Ovary (tissue), 10 donors: ENCODE measurements around the gene DAGLA. TPM values are rescaled to one million over a fixed set of nuclear protein-coding genes. Genes with fewer than 3 reads are reported as not detected.
A peak's percentile ranks its signal among the peaks of the same experiment; 100 is the strongest.

Experiments used
- DNase-seq, 5 donors: peaks; one replicate each; pipeline ENCODE4 v3.0.0-alpha.2; 2019 to 2020
- H3K27ac ChIP-seq, 2 donors: fragments of 200-600 bp; one replicate each; pipeline versions ENCODE4 v1.5.1 to v1.8.0; 2019 to 2022
- H3K27me3 ChIP-seq: fragments of 200-600 bp; one replicate; pipeline ENCODE4 v1.8.0; 2022
- H3K36me3 ChIP-seq: fragments of 200-600 bp; sonication (generic); one replicate; pipeline ENCODE4 v1.5.1; 2019
- H3K4me1 ChIP-seq: one replicate; pipeline ENCODE4 v1.8.1; 2013; ENCODE audit warnings: mild to moderate bottlenecking, moderate library complexity; ENCODE audit not compliant: insufficient read depth
- H3K4me3 ChIP-seq: fragments of 200-600 bp; sonication (generic); one replicate; pipeline ENCODE4 v1.5.1; 2017
- H3K9me3 ChIP-seq, 2 donors: fragments of 200-600 bp in 1 of 2; sonication (generic) in 1 of 2; one replicate each; pipeline versions ENCODE4 v1.5.1 to v1.8.1; 2013 to 2019; ENCODE audit warnings: mild to moderate bottlenecking in 1 of 2, moderate library complexity in 1 of 2
- EP300 ChIP-seq: sonication (generic); formaldehyde crosslinking; IDR thresholded peaks from one replicate; pipeline ENCODE4 v1.6.1; 2017; ENCODE audit warnings: antibody characterized with exemption
- POLR2A ChIP-seq: fragments of 450-650 bp; IDR thresholded peaks from one replicate; pipeline ENCODE4 v1.6.1; 2017; ENCODE audit warnings: antibody characterized with exemption, mild to moderate bottlenecking, moderate library complexity
- WGBS, 3 donors: extraction: QIAGEN DNeasy Blood & Tissue Kit in 1 of 3; methylation state at CpG; one replicate each; pipeline versions ENCODE4 v1.1.5 to v1.1.7; 2013 to 2017; 5-methylcytosine and 5-hydroxymethylcytosine counted together
- intact Hi-C, 4 donors: fragments of 100-400 bp; cut with DNase I; formaldehyde crosslinking; loops; one replicate each; pipeline versions ENCODE4 v1.11.0 to v1.15.1; 2022 to 2023
- long read RNA-seq, 3 donors: library from polyadenylated mRNA in 2 of 3; unstranded in 2 of 3; transcript quantifications; one replicate each; pipeline ENCODE4 v2.0.0 and lab custom pipeline, GENCODE V29; 2021 to 2026
- polyA plus RNA-seq, 2 donors: library from polyadenylated mRNA; stranded (reverse); fragments of 200-250 nt in 1 of 2; fragments of 350-450 nt in 1 of 2; fragmentation: Illumina TruSeq in 1 of 2; extraction: RNeasy Lipid Tissue Mini Kit (QIAGEN cat#74804) in 1 of 2; gene quantifications; one replicate each; pipeline ENCODE4 v1.2.3, GENCODE V29; 2013 to 2014
- total RNA-seq, 7 donors: library from RNA; depleted of rRNA in 2 of 7; stranded (reverse); fragments of >200 nt in 2 of 7; fragmentation: NEBNext Ultra II Directional in 3 of 7; extraction: Animal tissue kit (Norgen Biotek cat#: 25700) in 3 of 7; gene quantifications; one replicate each; pipeline versions ENCODE4 v1.1.0 to v1.2.4, GENCODE V29; 2016 to 2023
- TF ChIP-seq, protein P1 (sequence below), 3 donors: fragments of 450-650 bp in 2 of 3; fragments of 200-600 bp in 1 of 3; IDR thresholded peaks; one replicate each; pipeline versions ENCODE4 v1.5.1 to v1.8.0; 2016 to 2022; ENCODE audit warnings: antibody characterized with exemption in 3 of 3, mild to moderate bottlenecking in 1 of 3
- donor health status: DM: no; HTN: no; CAD: no; lungs with moderate emphysema.
- donor health status: DM: no; HTN: no; CAD: no.
- donor health status: Bipolar disorder and iron deficiency.
- donor health status: DM: yes; HTN: yes; CAD: no.
- donor health status: DM: no; HTN: no; CAD: no.
- donor health status: DM: yes; HTN: yes; CAD: no.

The DAGLA gene, protein sequence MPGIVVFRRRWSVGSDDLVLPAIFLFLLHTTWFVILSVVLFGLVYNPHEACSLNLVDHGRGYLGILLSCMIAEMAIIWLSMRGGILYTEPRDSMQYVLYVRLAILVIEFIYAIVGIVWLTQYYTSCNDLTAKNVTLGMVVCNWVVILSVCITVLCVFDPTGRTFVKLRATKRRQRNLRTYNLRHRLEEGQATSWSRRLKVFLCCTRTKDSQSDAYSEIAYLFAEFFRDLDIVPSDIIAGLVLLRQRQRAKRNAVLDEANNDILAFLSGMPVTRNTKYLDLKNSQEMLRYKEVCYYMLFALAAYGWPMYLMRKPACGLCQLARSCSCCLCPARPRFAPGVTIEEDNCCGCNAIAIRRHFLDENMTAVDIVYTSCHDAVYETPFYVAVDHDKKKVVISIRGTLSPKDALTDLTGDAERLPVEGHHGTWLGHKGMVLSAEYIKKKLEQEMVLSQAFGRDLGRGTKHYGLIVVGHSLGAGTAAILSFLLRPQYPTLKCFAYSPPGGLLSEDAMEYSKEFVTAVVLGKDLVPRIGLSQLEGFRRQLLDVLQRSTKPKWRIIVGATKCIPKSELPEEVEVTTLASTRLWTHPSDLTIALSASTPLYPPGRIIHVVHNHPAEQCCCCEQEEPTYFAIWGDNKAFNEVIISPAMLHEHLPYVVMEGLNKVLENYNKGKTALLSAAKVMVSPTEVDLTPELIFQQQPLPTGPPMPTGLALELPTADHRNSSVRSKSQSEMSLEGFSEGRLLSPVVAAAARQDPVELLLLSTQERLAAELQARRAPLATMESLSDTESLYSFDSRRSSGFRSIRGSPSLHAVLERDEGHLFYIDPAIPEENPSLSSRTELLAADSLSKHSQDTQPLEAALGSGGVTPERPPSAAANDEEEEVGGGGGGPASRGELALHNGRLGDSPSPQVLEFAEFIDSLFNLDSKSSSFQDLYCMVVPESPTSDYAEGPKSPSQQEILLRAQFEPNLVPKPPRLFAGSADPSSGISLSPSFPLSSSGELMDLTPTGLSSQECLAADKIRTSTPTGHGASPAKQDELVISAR
- 1 to 10 TPM in 6 of 7 donors, under 1 TPM in 1; 0.48 to 4.4 (median 1.9) TPM for total RNA-seq
- polyA plus RNA-seq, result under 1 TPM; 0.40 to 0.77 TPM
- long read RNA-seq, donor 1, partial matches to known transcripts, result 0 of 1 reads
- long read RNA-seq, donor 1, other reads (novel, unspliced or antisense), result 1 of 1 reads
- long read RNA-seq, donor 2, result 0 reads
- long read RNA-seq, donor 3, partial matches to known transcripts, result 0 of 5 reads
- long read RNA-seq, donor 3, other reads (novel, unspliced or antisense), result 5 of 5 reads

DNA sequence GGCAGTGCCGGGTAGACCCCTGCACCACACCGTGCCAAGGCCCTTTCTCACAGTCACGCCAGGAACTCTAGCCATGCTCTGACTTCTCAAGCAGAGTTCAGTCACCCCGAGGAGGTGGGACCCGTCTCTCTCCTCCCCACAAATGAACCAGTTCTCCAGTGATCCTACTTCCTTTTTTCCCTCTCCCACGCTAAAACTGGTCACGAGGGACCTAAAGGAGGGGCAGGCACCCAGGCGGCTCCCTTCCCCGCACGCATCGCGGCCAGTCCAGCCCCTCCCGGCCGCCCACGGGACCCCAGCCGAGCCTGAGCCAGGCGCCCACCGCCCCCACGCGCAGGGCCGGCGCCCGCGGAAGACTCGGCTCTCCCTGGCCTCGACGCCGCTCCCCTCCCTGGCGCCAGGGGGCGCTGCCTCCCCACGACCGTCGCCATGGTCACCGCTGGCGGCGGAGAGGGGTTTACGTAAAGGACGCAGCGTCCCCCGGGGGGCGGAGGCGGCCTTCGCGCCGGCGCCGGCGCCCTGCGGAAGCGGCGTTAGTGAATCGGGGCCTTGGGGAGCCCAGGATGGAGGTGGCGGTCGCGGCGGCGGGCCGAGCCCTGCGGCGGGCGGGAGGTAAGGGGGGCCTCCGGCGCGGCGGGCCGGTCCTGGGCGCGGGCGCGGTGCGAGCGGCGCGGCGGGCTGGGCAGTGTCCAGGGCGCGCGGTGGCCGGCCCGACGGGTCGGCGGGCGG is at the start of gene DAGLA:
Gene DAGLA, plus strand, starts transcription at position 499 of the 729 bp plus-strand sequence. CDS start 39,765 bp downstream, outside the sequence.
- no peak for TF ChIP-seq EP300
- TF ChIP-seq, protein P1, sequence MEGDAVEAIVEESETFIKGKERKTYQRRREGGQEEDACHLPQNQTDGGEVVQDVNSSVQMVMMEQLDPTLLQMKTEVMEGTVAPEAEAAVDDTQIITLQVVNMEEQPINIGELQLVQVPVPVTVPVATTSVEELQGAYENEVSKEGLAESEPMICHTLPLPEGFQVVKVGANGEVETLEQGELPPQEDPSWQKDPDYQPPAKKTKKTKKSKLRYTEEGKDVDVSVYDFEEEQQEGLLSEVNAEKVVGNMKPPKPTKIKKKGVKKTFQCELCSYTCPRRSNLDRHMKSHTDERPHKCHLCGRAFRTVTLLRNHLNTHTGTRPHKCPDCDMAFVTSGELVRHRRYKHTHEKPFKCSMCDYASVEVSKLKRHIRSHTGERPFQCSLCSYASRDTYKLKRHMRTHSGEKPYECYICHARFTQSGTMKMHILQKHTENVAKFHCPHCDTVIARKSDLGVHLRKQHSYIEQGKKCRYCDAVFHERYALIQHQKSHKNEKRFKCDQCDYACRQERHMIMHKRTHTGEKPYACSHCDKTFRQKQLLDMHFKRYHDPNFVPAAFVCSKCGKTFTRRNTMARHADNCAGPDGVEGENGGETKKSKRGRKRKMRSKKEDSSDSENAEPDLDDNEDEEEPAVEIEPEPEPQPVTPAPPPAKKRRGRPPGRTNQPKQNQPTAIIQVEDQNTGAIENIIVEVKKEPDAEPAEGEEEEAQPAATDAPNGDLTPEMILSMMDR (IDR thresholded peaks at IDR 0.05), result peak; percentile 74 to 96 (median 96)
- peak within 1 kb of the TSS in 1 of 2 donors; percentile 35 for H3K27ac ChIP-seq
- H3K9me3 ChIP-seq, result no peaks in the 10 kb centered on the region
- 1 to 2% (median 1%) methylated on average over 58 to 84 of the region's 84 CpGs for WGBS, 3 donors
- intact Hi-C loops, result loop anchor here (2.0 to 5.0 kb wide), 2 partner anchors 52 to 55 kb away; no protein-coding TSS in a partner anchor
- peak; percentile 56 to 87 (median 70) for DNase-seq
- peak within 1 kb of the TSS; percentile 39 for H3K4me3 ChIP-seq
- no peaks in the 10 kb centered on the region for H3K27me3 ChIP-seq
- H3K36me3 ChIP-seq, result no peaks in the 10 kb centered on the region
- peaks cover 6% of the 10 kb centered on the region for H3K4me1 ChIP-seq

DNA sequence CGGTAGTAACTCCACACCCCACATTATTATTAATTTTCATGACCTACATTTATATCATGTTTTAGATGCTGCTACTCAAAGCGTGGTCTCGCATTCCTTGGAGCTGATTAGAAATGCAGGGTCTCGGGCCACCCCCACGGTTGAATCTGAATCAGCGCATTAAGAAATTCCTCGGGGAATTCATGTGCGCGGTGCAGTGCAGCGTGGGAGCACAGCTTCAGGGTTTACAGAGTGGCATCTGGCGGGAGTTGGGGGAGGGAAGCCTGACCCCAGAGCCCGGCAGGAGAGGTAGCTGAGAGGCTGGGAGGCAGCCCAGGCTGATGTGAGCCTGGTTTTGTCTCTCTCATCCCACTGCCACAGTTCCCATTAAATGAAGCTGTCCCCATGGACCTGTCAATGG is 48.1 kb upstream of the DAGLA start:
- H3K9me3 ChIP-seq, result no peaks in the 10 kb centered on the region
- DNase-seq, result no peak
- no peak overlapping the region for H3K4me3 ChIP-seq
- no peak for TF ChIP-seq EP300
- no peak for TF ChIP-seq POLR2A
- TF ChIP-seq, protein P1 (IDR thresholded peaks at IDR 0.05), result no peak
- intact Hi-C loops, result loop anchor here in 2 of 4 donors (5.0 to 10.0 kb wide), 3 partner anchors 155 to 187 kb away; no protein-coding TSS in a partner anchor
- no peaks in the 10 kb centered on the region for H3K36me3 ChIP-seq
- H3K27me3 ChIP-seq, result no peaks in the 10 kb centered on the region
- no peak overlapping the region for H3K27ac ChIP-seq
- H3K4me1 ChIP-seq, result no peaks in the 10 kb centered on the region
- 25 to 55% (median 30%) methylated on average over 12 of the region's 12 CpGs for WGBS, 3 donors

DNA sequence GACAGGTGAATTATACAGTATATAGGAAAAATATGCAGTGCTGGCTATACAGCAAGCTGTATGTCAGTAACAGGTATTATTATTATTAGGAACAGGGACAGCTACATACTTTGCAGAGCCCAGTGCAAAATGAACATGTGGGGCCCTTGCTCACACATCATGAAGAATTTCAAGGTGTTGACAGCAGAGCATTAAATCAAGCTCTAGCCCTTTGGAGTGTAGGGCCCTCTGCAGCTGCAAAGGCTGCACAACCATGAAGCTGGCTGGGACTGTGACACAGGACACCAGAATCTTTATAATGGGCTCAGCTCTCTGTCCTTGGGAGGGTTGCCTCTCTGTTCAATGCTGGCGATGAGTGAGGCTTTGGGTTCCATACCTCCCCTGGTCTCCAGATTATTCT is 44.9 kb upstream of the DAGLA start:
- H3K4me1 ChIP-seq, result no peaks in the 10 kb centered on the region
- no peaks in the 10 kb centered on the region for H3K9me3 ChIP-seq
- intact Hi-C loops, result loop anchor here in 3 of 4 donors (5.0 to 10.0 kb wide), 3 partner anchors 158 to 191 kb away; no protein-coding TSS in a partner anchor
- DNase-seq, result no peak
- no peaks in the 10 kb centered on the region for H3K36me3 ChIP-seq
- WGBS, 3 donors, result 91 to 100% (median 98%) methylated on average over 1 of the region's 1 CpG
- TF ChIP-seq, protein P1 (IDR thresholded peaks at IDR 0.05), result no peak
- TF ChIP-seq POLR2A (no peak), EP300 (no peak)
- H3K4me3 ChIP-seq, result no peak overlapping the region
- no peak overlapping the region for H3K27ac ChIP-seq
- H3K27me3 ChIP-seq, result no peaks in the 10 kb centered on the region
